Stimulated activated CD8-positive, alpha-beta memory T cell treated with anti-CD3 and anti-CD28 coated beads, Interleukin-15, amount 100 ng/mL, for 48 hours (primary cell): ENCODE measurements around the gene CHST2.
"Not testable (repeated sequence)": the region's sequence is repeated elsewhere in the genome, so short reads cannot be mapped to it uniquely, and the experiment has no call there.

Source experiments
- DNase-seq, 2 donors: peaks; one replicate each; pipeline ENCODE4 v3.0.0-alpha.2; 2020; ENCODE audit warnings: low read depth in 2 of 2

CHST2 gene

DNA sequence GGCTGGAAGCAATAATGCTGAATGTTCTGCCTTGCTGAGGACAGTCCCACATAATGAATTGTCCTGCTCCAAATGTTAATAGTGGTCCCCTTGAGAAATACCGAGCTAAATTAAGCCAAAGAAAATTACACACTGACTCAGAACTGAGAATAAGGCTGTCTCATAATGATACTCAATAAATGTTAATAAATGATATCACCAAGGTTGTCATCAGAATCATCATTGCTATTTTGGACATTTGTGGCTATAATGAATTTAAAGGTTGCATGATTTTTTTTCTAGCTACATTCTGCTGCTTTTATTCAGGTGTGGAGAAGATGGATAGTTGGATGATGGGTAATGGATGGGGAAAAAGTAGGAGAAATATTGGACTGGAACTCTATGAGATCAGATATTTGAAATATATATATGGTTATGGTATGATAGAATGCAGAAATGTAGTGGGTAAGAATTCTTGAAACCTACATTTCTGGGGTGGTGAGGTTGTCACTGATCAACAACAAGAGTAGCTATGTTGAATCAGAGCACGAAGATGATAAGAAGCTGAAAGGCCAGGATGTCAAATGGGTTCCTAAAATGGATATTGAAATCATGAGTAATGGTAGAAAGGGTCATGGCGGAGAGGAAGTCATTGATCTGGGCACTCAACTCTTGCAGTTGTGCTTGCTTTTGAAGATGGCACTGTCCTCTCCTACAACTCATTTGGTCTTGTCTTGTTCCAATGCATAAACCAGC lies 12.8 kb downstream of the CHST2 start:
- DNase-seq = no peak

DNA sequence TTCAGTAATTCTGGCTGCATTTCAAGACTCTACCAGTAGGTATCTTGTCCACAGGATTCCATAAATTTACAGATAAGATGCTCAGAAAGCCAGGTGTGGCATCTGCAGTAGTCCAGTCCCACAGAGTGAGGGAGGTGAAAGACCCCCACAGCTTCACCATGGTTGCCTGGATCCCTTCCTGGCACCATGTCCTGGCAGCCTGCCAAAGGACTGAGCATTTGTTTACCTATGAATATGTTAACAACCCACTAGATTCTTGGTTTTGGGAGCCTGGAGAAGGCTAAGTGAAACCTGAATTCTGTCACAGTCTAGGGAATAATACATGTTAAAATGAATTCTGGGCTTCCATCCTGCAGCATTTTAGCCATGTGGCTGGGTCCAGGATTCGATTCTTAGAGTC lies 14.9 kb downstream of the CHST2 start:
- no peak for DNase-seq

DNA sequence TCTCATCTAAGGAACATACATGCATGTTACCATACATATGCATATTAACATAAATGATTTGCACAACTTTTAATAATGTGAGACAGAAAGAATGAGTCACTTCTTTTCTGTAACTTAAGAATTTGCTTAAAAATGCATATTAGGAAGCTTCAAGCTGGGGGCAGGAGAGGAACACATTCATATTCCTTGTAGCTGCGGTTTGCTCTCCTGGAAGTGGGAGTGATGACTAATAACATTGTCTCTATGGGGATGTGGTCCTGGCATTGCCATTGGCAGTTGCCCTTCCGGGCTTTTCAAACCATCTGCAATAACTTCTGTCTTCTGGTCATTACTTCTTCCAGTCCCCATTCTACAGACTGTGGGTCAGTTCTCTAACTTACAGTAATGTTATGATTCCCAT lies 15.6 kb downstream of the CHST2 start:
- DNase-seq = no peak

DNA sequence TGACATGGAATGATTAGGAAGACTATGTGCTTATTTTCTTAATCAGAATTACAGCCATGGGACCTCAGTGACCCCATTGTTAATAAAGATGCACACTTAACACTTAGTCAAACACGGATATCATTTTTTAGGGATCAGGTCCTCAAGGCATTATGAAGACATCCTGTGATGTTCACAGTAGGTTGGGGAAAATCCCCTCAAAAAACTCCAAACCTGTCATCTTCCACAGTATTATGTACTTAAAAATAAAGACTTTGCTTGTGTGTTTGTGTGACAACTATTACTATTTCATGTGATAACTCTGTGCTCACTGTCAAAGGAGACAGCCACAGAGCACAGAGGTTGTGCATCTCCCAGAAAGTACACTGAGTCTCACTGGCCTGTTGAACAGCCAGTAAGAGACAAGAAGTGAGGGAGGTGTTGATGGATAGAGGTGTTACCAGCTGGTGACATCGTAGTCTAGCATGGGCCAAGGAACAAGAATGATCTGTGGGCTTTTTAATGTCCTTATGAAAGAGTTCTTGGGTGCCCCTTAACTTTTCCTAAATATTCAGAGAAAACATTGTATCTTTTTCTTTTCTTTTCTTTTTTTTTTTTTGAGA lies 18.0 kb downstream of the CHST2 start:
- DNase-seq = no peak

DNA sequence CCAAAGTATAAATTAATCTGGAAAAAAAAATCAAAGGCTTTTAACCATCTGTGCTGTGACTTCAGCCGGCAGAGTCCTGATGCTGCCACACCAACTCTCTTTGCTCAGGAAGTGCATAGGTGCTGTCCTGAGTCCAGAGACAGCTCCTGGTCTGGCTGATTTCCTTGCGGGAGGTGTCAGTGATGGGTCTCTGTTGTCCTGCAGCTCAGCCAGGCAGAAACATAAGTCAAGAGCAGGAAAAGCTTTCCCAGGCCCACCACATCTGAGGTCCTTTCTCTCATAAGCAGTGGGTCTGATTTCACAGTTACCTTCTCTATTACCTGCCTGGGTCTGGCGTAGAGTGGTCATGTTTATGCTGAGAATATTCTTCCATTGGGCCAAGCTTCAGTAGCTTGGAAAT lies 19.4 kb downstream of the CHST2 start:
- DNase-seq = no peak

DNA sequence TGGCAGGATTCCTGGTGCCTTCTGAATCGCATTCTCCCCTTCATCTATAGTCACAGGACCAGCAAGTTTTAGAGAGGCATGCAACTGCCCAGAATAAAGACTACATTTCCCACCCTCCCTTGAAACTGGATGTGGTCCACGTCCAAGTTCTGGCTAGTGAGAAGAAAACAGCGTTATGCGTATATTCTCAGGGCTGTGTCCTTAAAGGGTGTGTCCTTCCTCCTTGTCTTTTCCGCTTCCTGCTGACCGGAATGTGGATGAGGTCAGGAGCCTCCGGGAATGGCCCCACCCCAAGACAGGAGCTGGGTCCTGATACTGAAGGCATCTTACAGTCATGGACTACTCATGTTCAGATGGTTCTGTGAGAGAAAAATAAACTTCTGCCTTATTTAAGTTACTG lies 20.2 kb downstream of the CHST2 start:
- no peak for DNase-seq

DNA sequence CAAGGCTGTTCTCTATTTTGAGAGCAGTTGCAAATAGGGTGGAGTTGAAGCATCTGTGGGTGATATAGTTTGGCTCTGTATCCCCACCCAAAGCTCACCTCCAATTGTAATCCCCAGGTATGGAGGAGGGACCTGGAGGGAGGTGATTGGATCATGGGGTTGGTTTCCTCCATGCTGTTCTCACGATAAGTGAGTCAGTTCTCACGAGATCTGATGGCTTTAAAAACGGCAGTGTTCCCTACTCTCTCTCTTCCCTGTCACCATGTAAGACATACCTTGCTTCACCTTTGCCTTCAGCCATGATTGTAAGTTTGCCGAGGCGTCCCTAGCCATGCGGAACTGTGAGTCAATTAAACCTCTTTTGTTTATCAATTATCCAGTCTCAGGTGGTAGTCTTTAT lies 21.0 kb downstream of the CHST2 start:
- no peak for DNase-seq

DNA sequence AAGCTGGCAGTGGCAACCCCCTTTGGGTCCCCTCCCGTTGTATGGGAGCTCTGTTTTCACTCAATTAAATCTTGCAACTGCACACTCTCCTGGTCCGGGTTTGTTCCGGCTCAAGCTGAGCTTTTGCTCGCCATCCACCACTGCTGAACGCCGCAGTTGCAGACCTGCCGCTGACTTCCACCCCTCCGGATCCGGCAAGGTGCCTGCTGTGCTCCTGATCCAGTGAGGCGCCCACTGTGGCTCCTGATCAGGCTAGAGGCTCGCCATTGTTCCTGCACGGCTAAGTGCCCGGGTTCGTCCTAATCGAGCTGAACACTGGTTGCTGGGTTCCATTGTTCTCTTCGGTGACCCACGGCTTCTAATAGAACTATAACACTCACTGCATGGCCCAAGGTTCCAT lies 22.8 kb downstream of the CHST2 start:
- no peak for DNase-seq

DNA sequence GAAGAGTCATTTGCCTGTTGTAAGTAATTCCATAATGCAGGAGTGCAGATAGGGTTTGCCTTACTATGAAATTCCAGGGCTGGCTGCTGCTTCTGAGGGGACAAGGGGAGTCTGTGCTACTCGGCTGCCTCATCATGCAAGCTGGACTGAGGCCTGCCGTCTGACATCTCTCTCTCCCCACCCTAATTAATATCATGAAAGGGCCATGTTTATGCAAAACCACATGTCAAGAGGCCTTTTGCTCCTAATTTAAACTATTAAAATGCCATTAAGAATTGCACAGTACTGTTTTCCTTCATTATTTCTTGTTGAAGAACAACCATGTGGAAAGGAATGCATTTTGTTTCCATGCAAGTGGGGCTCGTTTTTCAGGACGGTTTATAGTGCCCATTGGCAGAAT lies 26.3 kb downstream of the CHST2 start:
- DNase-seq = no peak

DNA sequence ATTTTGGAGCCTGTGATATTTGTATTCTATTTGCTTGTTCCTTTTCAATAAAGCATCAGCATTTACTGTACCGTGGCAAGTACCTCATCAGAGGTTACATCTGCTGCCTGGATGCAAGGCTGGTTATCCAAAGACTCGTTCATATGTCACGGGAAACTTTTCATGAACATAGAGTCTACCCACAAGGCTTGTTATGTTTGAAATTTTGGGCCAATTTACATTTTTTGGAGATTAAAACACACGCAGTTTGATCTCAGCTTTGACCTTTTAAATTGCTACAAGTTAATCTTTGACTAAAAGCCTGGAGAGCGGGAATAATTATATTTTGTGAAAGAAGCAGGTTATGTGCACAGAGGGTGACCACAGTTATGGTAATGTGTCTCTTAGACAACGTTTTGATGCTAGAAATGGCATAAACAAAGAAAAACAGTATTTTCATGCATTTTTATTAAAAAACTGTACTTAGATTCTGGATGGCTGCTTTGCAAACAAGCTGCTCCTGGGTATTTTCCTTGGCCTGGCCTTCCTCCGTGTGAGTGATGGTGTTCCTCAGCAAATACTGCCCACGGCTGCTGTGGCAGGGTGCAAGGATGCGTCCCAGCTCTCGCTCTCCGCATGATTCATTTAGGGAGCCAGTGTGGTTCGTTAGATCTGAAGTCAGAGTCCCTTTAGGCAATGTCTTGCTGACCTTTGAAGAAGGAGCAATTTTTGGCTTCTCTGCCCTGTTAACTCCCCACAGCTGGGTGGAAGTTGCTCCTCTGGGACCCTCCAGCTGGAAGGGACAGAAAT lies 27.1 kb downstream of the CHST2 start:
- DNase-seq = no peak

DNA sequence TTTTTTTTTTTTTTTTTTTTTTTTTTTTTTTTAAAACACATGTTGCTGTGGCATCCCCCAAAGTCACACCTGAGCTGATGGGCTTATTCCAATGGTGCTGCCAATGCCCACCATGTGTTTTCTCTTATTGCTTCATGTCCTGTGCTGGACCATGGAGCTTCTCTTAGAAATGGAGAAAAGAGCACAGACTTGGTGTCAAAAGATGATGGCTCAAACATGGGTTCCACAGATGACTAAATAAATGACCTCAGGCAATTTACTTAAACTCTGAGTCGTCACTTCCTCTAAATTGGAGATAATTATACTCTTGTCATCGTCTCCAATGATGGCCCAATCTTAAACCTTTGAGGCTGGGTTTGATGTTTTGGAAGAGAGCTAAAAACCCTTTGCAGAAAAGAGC lies 28.1 kb downstream of the CHST2 start:
- no peak for DNase-seq

DNA sequence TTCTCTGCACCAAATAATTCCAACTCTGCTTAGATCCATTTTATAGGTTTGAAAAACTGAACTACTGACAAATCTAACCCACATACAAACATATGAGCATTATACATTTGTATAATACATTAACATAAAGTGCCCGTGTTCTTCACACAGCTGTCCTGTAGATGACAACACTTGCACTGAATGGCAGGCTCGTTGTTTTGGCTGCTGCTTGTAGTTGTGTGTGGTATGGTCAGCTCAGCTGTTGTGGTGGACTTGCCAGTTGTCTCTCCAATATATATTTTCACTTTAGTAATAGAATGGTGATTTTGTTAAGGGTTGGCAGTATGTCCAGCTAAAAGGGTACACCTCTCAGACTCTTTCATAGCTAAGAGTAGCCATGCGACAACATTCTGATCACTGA lies 30.5 kb downstream of the CHST2 start:
- DNase-seq = no peak

DNA sequence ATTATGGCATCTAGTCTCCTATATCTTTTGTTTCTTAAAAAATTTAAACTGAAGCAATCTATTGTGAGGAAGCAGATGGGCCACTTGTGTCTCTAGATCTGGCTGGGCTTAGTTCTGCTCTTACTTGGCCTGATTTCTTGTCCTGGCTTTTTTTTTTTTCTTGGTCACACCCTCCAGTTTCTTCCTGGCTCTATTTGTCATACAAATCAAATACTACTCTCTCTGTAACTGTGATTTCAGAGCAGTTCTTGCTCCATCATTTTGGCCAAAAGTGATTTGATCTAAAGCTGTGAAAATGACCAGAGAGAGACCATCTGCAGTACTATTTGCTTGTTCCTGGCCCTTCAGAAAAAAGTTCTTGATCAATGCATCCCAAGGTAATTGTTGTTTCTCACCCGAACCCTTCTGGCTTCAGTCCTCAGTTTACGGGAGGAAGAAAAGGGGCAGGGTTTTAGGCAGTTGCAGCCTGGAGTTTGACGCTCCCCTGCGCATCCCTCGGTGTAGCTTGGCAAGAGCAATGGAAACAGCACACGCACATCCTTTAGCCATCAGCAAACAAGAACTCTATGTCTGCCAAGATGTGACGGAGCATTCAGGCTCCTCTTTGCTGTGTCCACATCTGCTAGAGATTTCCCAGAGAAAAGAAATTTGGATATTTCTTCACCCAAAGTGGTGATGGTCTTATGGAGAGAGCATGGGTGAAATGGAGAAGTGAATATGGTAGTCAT lies 31.6 kb downstream of the CHST2 start:
- no peak for DNase-seq

DNA sequence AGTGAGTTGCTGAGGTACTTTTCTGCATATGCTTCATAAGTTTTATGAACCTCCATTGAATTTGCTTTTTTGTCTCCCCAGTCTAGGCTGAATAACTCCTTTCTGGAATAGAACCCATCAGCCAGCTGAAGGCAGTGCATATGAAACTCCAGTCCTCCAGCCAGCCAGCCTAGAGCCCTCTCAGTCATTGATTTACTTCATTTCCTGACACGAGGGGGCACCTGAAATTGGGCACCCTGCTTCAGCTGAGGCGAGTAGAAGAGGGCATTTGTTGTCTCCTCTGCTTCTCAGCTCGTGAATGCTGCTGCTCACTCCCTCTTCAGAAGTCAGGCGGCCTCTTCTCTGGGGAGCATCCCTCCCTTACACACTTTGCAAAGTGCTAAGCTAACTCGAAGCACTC lies 32.5 kb downstream of the CHST2 start:
- no peak for DNase-seq

DNA sequence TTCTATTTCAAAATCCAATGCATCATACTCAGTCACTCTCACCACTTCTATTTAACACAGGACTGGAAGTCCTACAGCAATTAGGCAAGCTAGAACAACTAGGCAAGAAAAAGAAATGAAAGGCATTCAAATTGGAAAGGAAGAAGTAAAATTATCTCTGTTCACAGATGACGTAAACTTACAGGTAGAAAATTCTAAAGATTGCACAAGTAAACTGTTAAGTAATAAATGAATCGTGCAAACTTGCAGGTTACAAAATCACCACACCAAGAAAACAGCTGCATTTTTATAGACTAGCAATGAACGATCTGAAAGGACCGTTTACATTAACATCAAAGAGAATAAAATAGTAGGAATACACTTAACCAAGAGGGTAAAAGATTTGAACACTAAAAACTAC lies 36.2 kb downstream of the CHST2 start:
- no peak for DNase-seq

DNA sequence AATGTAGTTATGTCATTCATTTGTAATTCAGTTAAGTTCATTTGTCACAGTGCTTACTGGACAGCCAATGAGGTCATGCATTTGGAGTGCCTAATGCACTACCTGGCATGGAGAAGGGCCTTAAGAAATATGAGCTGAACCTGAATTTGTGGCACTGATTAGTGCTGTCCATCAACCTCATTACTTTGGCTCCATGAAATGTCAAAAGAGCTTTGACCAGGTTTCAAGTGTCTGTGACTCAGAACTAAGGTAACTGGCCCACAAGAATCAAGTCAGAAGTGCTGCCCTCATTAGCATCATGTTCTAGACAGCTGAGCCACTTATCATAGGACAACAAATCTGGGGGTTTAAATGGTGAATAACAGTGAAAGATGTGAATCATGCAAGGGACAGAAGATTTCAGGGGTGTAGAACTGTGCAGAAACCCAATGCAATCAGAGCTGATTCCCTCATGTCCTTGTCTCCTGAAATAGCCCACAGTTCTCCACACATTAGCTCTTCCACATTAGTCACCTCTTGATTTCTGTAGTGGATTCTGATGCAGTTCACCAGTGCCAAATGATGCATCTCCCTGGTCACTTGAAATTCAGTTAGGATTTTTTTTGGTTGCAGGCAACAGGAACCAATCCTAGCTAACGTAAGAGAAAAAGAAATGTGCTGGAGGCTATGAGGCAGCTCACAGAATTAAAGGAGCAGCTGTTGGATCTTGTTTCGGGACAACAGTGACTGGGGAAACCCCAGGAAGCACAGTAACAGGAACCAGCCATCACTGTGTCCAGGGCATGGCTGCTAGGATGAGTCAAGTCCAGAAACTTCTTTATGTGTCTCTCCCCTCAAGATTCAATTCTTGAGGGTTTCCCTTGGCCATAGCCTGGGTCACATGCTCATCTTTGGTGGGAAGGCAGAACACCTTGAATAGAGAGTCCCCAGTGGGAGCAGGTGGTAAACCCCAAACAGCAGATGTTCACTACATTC lies 38.7 kb downstream of the CHST2 start:
- DNase-seq = no peak

DNA sequence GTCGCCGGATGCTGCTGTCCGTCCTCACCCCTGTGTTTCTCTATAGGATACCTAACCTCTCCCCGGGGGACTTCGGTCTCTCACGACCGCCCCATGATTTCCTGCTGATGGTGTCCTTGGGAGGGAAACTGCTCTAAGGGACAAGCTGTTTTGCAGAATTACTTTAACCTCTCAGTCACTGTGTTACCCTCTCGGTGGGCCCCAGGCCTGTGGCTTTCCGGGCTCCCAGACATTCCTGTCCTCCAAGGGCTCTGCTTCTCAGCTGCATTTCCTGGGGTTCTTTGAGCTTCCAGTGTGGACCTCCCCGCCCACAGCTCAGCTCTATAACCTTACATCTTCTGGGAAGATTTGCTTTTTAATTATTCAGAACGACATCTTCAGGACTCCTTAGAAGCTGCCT lies 40.9 kb downstream of the CHST2 start:
- DNase-seq = no peak

DNA sequence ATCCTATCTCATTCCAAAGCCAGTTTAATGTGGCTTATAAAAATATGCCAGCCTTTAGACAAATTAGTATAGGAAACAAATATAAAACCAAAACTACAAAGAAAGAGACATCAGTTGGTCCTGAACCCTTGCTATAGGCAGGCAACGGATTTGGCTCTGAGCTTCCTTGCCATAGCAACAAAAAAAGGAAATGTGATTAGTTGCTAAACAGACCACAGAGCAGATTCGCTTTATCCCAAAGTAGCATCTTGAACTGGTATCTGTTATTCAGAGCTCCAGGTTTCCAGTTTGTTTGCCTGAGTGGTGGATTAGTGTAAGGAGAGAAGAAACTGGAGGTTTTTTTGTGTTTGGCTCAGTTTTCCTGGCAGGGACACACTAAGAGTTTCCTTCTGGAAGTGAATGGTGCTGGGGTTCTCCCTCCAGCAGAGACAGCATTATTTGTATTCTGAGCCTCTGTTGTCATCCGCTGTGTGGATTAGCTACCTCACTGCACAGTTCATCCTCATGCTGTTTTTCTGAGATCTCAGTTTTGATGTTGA lies 44.1 kb downstream of the CHST2 start:
- DNase-seq = no peak

DNA sequence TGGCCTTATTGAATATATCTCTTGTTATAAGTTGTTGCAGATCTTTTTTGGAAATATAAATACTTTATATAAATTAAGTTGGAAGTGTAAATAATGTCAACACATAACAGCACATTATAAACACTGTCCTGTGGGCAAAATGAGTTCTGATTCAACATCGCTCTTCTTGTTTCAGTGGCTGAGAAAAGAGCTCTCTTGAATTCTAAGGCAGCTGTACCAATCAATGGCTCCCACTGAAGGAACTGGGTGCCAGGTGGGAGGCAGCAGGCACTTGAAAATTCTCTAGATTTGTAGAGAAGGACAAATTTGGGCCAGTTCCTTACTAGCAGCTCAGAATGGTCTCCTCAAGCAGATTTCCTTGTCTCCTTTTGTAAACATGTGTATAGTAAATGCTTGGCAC lies 45.6 kb downstream of the CHST2 start:
- no peak for DNase-seq

DNA sequence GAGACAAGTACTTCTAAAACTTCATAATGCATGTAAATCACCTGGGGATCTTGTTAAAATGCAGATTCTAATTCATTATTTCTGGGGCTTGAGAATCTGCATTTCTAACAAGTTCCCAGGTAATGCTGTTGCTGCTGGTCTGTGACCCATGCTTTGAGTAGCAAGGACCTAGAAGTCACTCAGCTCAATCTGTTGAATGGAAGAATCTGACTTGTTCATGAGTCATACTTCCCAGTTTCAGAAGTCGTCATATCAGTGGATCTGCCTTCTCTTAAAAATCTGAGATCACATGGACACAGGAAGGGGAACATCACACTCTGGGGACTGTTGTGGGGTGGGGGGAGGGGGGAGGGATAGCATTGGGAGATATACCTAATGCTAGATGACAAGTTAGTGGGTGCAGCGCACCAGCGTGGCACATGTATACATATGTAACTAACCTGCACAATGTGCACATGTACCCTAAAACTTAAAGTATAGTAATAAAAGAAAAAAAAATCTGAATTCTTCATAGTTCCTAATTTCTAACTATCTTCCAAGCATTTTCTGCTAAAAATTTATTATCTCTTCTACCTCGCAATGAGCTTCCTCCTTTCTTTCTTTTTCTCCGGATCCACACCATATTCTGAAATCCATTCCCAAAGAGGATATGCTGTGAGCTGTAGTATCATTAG lies 46.2 kb downstream of the CHST2 start:
- not testable (repeated sequence) for DNase-seq
